Measurements from ENCODE around the gene NR2F1-AS1.

NR2F1-AS1 gene

DNA sequence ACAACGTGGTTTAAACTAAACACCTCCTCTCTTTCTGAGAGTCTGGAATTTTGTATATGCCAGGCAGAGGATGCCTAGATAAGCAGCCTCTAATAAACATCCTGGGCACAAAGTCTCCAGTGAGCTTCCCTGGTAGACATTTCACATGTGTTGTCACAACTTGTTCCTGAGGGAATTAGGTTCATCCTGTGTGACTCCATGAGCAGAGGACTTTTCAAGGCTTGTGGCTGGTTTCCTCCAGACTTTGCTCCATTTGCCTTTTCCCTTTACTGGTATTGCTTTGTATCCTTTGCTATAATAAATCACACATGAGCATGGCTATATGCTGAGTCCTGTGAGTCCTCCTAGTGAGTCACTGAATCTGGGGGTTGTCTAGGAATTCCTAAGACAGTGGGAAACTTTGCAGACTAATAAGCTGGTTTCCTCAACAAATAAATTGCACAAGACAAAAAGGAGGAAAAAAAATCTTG is 77.4 kb downstream of the NR2F1-AS1 start:
- DNase-seq: no peak
- Histone ChIP-seq H3K4me3 (ENCODE audit: low read depth, low read length) (no peak overlapping the region), H3K36me3 (no peaks in the 10 kb centered on the region), H3K27ac (no peak overlapping the region), H3K27me3 (ENCODE audit: insufficient read depth, low read depth, severe bottlenecking) (no peaks in the 10 kb centered on the region), H3K9me3 (ENCODE audit: severe bottlenecking) (no peaks in the 10 kb centered on the region)
- TF ChIP-seq CTCF (IDR thresholded peaks at IDR 0.05; ENCODE audit: low read depth, low read length): no peak

DNA sequence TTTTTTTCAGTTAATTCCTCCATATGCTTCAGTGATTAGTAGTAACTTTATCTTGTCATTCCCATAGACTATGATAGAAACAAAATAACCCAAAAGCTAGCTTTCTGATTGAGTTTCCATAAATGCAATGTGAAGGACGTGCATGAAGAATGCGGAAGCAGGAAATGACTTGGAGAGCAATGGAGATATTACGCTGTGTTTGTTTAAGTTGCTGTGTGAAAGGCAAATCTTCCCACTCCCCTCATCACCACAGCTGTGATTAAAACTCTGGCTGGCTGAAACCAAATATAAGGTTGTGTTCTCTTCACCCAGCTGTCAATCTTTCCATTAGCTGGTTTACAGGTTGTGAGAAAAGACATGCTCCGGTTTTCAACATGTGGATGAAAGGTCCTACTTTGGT is 83.9 kb downstream of the NR2F1-AS1 start:
- H3K4me3 ChIP-seq (ENCODE audit: low read depth, low read length): no peak overlapping the region
- no peak overlapping the region for H3K27ac ChIP-seq
- H3K27me3 ChIP-seq (ENCODE audit: insufficient read depth, low read depth, severe bottlenecking): no peaks in the 10 kb centered on the region
- no peaks in the 10 kb centered on the region for H3K36me3 ChIP-seq
- DNase-seq: no peak
- no peaks in the 10 kb centered on the region for H3K9me3 ChIP-seq (ENCODE audit: severe bottlenecking)
- TF ChIP-seq CTCF (IDR thresholded peaks at IDR 0.05; ENCODE audit: low read depth, low read length): no peak

- TF ChIP-seq CTCF (IDR thresholded peaks at IDR 0.05; ENCODE audit: low read depth, low read length): no peak
- Histone ChIP-seq H3K36me3 (no peaks in the 10 kb centered on the region), H3K4me3 (ENCODE audit: low read depth, low read length) (no peak overlapping the region), H3K27ac (no peak overlapping the region), H3K9me3 (ENCODE audit: severe bottlenecking) (no peaks in the 10 kb centered on the region), H3K27me3 (ENCODE audit: insufficient read depth, low read depth, severe bottlenecking) (no peaks in the 10 kb centered on the region)
- no peak for DNase-seq
Measured at GRCh38 chr5:93479982-93480509, 101.0 kb downstream of the NR2F1-AS1 start.

DNA sequence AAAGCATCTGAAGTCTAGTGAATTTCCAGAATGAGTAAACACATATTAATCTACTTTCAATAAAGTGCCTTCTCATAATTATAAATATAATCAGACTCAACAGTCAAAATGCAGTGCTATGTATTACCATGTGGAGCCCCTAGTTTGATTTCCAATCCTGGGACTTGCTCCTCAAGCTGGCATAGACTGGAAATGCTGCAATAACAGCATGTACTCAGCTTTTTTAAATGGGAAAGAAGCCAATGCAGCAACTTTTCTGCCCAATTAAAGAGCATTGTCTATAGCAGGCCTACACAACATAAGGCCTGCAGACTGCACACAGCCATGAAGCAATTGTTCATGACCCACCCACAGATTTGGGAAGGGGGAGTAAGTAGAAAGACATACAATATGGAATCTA is 103.2 kb downstream of the NR2F1-AS1 start:
- no peak for DNase-seq
- no peaks in the 10 kb centered on the region for H3K27me3 ChIP-seq (ENCODE audit: insufficient read depth, low read depth, severe bottlenecking)
- TF ChIP-seq CTCF (IDR thresholded peaks at IDR 0.05; ENCODE audit: low read depth, low read length): no peak
- H3K9me3 ChIP-seq (ENCODE audit: severe bottlenecking): no peaks in the 10 kb centered on the region
- H3K27ac ChIP-seq: no peak overlapping the region
- H3K4me3 ChIP-seq (ENCODE audit: low read depth, low read length): no peak overlapping the region
- no peaks in the 10 kb centered on the region for H3K36me3 ChIP-seq

DNA sequence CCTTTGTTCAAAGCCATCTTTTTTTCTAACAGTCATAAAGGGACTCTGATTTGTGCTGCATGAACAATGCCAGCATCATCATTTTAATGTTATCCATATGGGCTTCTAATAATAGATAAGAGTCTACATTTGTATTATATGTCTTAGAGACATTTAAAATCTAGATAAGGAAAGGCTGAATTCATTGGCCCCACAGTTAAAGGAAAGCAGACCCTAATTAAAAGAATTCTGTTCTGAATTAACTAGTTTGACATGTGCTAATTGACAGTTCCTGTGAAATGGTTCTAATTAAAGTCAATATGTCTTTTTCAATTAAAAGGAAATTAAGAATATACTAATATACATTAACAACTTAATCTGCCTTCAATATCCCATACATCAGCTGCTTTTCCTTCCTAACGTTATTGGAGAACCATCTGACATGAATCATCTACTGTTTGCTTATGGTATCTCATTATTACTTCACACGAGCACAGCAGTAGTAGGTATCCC is 104.7 kb downstream of the NR2F1-AS1 start:
- H3K27ac ChIP-seq: no peak overlapping the region
- H3K9me3 ChIP-seq (ENCODE audit: severe bottlenecking): no peaks in the 10 kb centered on the region

More for the DNA sequence above, 104.7 kb downstream of the NR2F1-AS1 start:
- TF ChIP-seq CTCF (IDR thresholded peaks at IDR 0.05; ENCODE audit: low read depth, low read length): no peak
- Histone ChIP-seq H3K4me3 (ENCODE audit: low read depth, low read length) (no peak overlapping the region), H3K27me3 (ENCODE audit: insufficient read depth, low read depth, severe bottlenecking) (no peaks in the 10 kb centered on the region), H3K36me3 (no peaks in the 10 kb centered on the region)
- DNase-seq: no peak
